MV-4-11 (cell line): ENCODE results near the gene THRSP.

ENCODE experiments used
- DNase-seq: peaks from one replicate; lab custom pipeline; 2025; lab: John Stamatoyannopoulos, UW

THRSP gene

DNA sequence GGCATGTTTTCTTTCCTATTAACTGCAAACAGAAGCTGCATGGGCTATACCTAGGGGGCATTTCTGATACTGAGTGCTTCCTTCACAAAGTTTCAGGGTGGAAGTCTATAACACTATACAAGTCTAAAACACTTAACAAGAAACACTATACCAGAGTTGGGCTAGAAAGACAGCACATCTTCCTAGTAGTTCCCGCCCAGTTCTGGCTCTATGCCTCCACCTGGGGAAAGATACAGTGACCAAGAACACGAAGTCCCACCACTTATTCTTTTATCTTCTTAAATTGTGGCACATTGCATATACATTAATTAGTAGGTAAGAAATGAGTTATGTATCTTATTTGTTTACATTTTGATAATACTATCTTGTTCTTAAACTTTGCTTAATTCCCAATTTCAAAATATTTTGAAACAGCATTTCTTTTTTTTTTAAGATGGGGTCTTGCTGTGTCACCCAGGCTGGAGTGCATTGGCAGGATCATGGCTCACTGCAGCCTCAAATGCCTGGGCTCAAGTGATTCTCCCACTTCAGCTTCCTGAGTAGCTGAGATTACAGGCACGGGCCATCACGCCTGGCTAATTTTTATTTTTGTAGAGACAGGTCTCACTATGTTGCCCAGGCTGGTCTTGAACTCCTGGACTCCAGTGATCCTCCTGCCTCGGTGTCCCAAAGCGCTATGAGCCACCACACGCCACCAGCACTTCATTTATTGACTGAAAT, 34.2 kb downstream of the THRSP start:
- no peak for DNase-seq

DNA sequence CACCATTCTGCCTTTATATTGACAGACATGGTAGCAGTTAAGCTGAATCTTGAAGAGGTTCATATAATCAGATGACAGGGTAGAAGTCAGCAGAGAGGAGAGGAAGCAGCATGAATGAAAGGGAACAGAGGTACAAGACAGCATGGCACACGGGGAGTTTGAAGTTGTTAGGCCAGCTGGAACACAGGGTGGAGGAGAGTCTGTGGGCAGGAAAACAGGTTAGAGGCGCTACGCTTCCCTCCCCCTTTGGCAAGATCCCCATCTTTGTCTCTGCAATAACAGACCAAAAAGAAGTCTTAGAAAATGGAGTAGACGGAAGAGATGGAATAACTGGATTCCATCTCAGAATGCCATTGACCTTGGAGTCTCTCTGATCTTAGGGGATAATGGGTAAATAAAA, 36.0 kb downstream of the THRSP start:
- no peak for DNase-seq

DNA sequence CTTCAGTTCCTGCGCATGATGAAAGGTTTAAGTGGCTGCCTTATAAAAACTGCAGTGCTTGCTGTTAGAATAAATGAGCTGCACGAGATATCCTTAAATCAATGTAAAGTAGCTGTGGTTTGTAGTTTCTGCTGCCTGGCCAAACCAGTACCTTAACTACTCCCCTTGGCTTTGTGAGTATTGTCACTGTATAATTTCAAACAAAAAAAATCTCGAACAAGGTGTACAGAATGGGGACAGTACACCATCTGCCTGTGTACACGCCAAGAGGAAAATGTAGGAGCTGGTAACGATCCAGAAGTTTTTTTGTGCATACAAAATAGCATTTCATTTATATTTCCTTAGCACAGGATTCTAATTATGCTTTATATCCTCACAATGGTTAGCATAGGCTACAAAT, 36.6 kb downstream of the THRSP start:
- no peak for DNase-seq

DNA sequence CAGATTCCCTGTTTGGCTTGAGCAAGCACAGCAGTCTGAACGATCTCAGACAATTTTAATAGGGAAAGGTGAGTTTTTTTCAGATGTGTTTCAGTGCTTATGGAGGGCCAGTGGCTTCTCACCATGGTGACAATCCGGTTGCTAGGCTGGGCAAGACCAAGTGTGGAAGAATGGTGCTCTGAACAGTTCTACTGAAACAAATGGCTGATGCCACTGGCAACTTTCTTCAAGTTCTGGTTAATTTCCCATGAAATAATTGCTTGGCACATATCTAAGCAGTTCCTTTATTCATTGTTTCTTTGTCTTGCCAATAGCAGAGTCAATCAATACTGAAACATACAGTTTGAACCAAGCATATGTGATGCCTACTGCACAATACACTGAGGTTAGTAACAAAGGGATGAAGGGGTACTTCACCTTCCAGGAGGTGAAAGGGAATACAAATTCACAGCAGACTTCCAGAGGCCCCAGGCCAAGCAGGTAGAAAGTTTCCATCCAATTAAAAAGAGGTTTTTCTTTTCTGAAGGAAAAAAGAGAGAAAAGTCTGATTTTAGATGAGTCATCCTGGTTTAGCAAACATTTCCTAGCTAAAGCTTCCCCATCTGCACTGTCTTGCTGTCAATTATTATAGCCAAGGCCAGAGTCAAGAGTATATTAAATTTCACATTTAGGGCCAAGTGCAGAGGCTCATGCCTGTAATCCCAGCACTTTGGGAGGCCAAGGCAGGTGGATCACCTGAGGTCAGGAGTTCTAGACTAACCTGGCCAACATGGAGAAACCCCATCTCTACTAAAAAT, 37.2 kb downstream of the THRSP start:
- no peak for DNase-seq

DNA sequence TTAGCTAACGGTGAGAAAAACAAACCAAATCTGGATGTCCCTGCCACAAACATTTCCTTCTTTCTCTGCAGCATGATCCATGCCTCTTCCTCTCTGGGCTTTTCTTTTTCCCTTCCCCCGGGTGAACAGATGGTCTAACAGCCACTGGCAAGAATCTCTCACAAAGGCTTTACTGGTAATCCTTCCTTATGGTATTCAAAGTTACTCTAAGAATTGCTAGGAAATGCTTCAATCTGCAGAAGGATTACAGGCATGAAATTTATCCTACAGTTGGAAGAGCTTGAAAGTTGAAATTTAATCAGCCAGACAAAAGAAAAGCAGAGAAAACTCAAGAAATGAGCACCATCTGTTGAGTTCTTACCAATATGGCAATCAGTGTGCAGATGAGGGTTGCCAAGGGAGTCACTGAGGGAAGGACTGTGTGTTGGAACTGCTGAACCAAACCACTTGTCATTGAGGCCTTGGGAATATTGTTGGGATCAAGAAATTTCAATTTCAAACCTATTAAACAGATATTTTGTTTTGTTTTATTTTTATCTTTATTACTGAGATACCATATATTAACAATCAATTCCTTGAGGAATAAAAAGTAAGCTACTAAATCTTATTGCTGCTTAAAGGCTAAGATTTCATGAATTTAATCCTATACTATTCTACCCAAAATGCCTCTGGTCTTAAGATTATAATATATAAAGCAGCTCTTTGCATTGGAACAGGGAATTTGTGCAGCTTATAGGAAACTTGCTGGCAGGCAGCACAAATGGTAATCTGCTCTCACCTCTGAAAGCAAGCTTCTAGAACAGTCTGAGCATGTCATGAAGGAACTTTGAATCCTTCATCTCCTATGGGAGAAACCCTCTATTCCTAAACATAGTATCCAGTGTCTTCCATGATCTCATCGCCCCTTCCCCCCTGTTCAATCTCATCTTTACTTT, 45.7 kb downstream of the THRSP start:
- DNase-seq: peak; percentile 58

DNA sequence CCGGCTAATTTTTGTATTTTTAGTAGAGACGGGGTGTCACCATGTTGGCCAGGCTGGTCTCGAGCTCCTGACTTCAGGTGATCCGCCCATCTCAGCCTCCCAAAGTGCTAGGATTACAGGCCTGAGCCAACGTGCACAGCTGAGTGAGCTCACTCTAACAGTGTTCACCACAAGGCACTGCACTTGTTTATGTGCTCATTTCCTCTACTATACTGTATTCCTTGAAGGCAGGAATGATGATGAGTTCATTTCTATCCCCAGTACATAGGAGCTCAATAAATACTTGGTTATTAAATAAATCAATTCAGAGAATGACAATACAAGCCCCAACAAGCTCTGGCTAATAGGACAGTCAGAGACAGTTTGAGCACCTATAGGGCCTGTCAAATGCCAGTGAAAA, 46.7 kb downstream of the THRSP start:
- no peak for DNase-seq

DNA sequence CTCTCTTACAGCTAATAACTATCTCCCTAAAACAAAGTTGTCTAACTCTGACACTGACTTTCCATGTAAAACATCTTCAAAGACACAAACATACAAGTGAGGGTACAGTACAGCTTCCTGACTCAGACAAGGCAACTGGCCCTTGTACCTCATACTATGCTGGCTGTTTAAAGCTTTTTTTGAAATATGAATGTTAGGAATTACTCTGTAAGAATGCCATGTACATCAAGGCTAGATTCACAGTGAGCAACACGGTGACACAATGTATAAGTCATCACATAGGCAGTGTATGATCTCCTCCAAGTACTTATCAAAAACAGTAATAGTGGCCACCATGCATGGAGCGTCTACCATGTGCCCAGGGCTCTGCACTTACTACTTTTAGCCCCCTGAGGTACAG, 47.2 kb downstream of the THRSP start:
- no peak for DNase-seq

DNA sequence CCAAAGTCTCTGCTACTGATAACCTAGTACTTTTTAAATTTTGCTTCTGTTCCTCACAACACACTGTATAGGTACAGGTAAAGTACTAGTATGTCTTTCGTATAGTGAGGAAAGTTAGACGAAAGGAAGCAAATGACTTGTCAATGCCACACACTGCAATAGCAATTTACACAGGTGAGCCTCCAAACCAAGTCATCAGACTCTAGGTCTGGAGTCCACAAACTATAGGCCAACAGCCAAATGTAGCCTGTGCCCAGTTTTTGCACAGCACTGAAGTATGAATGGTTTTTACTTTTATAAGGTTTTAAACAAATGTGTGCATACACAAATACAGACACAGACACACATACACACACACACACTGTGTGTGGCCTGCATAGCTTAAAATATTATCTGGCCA, 47.6 kb downstream of the THRSP start:
- DNase-seq: no peak

DNA sequence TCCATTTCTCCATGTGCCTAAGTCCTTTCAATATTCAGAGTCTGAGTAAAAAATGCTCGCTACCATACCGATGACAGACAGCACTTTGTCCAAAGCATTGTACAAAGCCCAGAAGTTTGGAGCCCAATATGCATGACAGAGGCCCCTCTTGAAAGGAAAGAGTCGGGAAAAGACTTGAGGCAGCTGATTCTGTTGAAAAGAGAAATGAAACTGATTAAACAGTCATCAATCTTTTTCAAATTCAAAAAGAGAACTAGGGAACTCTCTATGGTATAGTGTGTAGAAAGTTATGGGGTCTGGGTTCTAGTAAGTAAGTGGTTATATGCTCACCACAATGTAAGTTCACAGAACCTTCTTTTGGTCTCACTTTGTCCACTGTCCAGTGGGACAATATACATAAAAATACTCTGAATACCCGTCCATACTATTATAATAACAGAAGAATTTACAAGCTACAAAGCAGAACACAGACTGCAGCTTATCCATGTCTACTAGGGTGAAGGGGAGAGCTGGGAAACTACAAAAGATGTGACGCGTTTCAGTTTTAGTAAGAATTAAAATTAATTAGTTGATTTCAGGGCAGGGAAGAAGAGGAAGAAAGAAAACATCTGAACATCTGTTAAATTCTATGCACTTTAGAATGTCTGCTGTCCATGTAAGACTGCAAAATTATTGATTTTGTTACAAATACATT, 49.1 kb downstream of the THRSP start:
- peak; percentile 90 for DNase-seq
